HEK293 (cell line): Measurements from ENCODE around the gene KAT7.

Source experiments
- ZNF274 ChIP-seq, 2 experiments: fragments of 200-500 bp in 1 of 2; fragments of 450-650 bp in 1 of 2; sonication (Bioruptor generic) in 1 of 2; formaldehyde crosslinking in 1 of 2; IDR thresholded peaks; 2 replicates each; pipeline versions ENCODE4 v1.5.1 to v1.6.1; 2014 to 2016; ENCODE audit warnings: borderline replicate concordance in 1 of 2, inconsistent platforms in 1 of 2, low read length in 1 of 2, missing biosample characterization in 1 of 2, missing genetic modification characterization in 1 of 2
- ZNF280D ChIP-seq: fragments of 450-650 bp; formaldehyde crosslinking; IDR thresholded peaks from 2 replicates; pipeline ENCODE4 v1.5.1; 2016; ENCODE audit warnings: missing biosample characterization, missing genetic modification characterization

- TF ChIP-seq ZNF274 (IDR thresholded peaks at IDR 0.05; ENCODE audit: low read length) (no peak), ZNF274 (tag by site-specific recombination; IDR thresholded peaks at IDR 0.05; ENCODE audit: borderline replicate concordance) (no peak), ZNF280D (tag by site-specific recombination) (no peak)
These were observed 70.3 kb downstream of the KAT7 start for GRCh38 chr17:49858796-49859195.
